Transverse colon (tissue), 4 donors: ENCODE measurements around the gene FAM81B.

Experiments
- CTCF ChIP-seq, 5 experiments: fragments of 200-600 bp in 3 of 5; fragments of 450-650 bp in 2 of 5; sonication (generic) in 3 of 5; IDR thresholded peaks; 1 replicate in 2 of 5; 2 replicates in 3 of 5; pipeline ENCODE4 v1.5.1; 2016 to 2017; ENCODE audit warnings: antibody characterized with exemption in 5 of 5, inconsistent platforms in 3 of 5, mild to moderate bottlenecking in 2 of 5, moderate library complexity in 1 of 5
- POLR2A ChIP-seq: fragments of 450-650 bp; IDR thresholded peaks from one replicate; pipeline ENCODE4 v1.6.1; 2016; ENCODE audit warnings: antibody characterized with exemption, mild to moderate bottlenecking, moderate library complexity
- POLR2AphosphoS5 ChIP-seq, 3 donors: sonication (generic); formaldehyde crosslinking; IDR thresholded peaks; one replicate each; pipeline ENCODE4 v1.6.1; 2016; ENCODE audit warnings: antibody characterized with exemption in 3 of 3

DNA sequence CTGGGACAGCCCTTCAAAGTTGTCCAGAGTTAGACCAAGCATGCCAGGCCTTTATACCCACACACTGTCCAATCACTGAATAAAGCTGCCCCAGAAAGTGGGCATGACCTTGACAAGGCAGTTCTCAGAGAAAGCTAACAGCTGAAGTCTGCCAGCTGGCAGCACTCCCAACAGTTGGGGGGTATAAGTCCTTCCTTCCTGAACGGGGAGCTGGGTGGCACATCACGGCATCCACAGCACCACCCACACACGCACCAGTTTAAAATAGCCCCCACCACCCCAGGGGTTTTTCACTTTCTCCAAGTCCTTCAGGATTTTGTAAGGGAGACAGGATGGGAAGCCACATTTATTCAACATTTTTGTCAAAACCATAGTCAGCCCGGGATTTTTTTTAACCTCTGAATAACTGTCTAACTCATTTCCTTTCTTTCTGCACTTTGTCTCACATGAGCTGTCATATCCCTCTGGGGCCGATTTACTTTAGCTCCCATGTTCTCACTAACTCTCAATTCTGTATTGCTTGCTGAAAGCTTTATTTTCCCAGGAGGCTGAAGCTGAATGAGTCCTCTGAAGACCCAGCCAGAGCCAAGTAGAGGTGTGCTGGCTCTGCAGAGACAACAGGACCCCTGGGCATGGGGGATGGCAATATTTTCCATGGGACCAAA, 15.4 kb downstream of the FAM81B start:
- TF ChIP-seq CTCF (IDR thresholded peaks at IDR 0.05) (no peak), POLR2A (no peak), POLR2AphosphoS5 (IDR thresholded peaks at IDR 0.05) (no peak)
